ENCODE results near the gene LMTK3.

DNA sequence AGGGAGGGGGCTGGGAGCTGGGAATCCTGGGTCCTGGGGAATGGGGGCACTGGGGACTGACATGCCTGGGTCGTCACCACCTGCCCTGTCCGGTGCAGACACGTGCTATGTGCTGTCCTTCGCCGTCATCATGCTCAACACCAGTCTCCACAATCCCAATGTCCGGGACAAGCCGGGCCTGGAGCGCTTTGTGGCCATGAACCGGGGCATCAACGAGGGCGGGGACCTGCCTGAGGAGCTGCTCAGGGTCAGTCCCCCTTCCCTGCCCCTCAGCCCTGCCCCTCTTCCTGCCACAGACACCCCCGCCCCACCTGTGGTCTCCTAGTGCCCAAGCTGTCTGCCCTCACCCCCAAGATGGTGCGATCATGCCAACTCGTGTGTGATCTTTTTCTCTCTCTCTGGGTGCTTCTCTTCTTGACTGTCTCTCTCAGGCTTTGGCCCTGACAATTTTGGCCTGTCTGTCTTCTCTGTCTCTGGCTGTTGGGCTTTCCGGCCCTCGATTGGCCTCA, 37.5 kb downstream of the LMTK3 start:
- TF ChIP-seq, protein P1, sequence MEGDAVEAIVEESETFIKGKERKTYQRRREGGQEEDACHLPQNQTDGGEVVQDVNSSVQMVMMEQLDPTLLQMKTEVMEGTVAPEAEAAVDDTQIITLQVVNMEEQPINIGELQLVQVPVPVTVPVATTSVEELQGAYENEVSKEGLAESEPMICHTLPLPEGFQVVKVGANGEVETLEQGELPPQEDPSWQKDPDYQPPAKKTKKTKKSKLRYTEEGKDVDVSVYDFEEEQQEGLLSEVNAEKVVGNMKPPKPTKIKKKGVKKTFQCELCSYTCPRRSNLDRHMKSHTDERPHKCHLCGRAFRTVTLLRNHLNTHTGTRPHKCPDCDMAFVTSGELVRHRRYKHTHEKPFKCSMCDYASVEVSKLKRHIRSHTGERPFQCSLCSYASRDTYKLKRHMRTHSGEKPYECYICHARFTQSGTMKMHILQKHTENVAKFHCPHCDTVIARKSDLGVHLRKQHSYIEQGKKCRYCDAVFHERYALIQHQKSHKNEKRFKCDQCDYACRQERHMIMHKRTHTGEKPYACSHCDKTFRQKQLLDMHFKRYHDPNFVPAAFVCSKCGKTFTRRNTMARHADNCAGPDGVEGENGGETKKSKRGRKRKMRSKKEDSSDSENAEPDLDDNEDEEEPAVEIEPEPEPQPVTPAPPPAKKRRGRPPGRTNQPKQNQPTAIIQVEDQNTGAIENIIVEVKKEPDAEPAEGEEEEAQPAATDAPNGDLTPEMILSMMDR (IDR thresholded peaks at IDR 0.05): no peak
- TF ChIP-seq POLR2A (IDR thresholded peaks at IDR 0.05): no peak

Data from suprapubic skin (tissue), 3 donors.